A549 (cell line): ENCODE data around the gene ARMC10.

Source experiments
- CBX2 ChIP-seq: fragments of 200-600 bp; sonication (generic); IDR thresholded peaks from 2 replicates; pipeline ENCODE4 v1.6.1; 2016; ENCODE audit warnings: low read depth, mild to moderate bottlenecking, borderline replicate concordance
- CEBPB ChIP-seq, 2 experiments: fragments of >200 bp in 1 of 2; sonication (Bioruptor Twin) in 1 of 2; formaldehyde crosslinking in 1 of 2; IDR thresholded peaks; 2 replicates each; pipeline ENCODE4 v1.6.1; 2012 to 2016
- CHD2 ChIP-seq: fragments of 150-350 bp; IDR thresholded peaks from 2 replicates; pipeline ENCODE4 v1.6.1; 2014; ENCODE audit warnings: low read length; ENCODE audit not compliant: partially characterized antibody
- EHMT2 ChIP-seq: fragments of 200-600 bp; sonication (generic); IDR thresholded peaks from 2 replicates; pipeline ENCODE4 v1.6.1; 2016; ENCODE audit warnings: antibody characterized with exemption, low read depth, mild to moderate bottlenecking, moderate library complexity
- JUNB ChIP-seq: fragments of >200 bp; sonication (Bioruptor Twin); formaldehyde crosslinking; IDR thresholded peaks from 2 replicates; pipeline ENCODE4 v1.6.1; 2016
- KDM1A ChIP-seq: fragments of 200-600 bp; sonication (generic); IDR thresholded peaks from 2 replicates; pipeline ENCODE4 v1.6.1; 2016; ENCODE audit warnings: low read depth, mild to moderate bottlenecking
- NR3C1 ChIP-seq: fragments of >200 bp; sonication (Bioruptor Twin); formaldehyde crosslinking; IDR thresholded peaks from 3 replicates; pipeline ENCODE4 v1.6.1; 2017
- RFX5 ChIP-seq: fragments of 450-650 bp; IDR thresholded peaks from 2 replicates; pipeline ENCODE4 v1.7.1; 2014; ENCODE audit warnings: antibody characterized with exemption, mild to moderate bottlenecking, moderate library complexity
- SMC3 ChIP-seq: fragments of >200 bp; sonication (Bioruptor Twin); formaldehyde crosslinking; IDR thresholded peaks from 3 replicates; pipeline ENCODE4 v1.6.1; 2018; ENCODE audit warnings: inconsistent platforms
- USF2 ChIP-seq: fragments of 450-650 bp; IDR thresholded peaks from 2 replicates; pipeline ENCODE4 v1.6.1; 2014; ENCODE audit warnings: antibody characterized with exemption
- TF ChIP-seq, protein P1 (sequence below): fragments of 150-350 bp; IDR thresholded peaks from 2 replicates; pipeline ENCODE4 v1.6.1; 2014; ENCODE audit warnings: low read depth, mild to moderate bottlenecking, low read length
- TF ChIP-seq, protein P2 (sequence below): fragments of >200 bp; sonication (Bioruptor Twin); formaldehyde crosslinking; IDR thresholded peaks from 3 replicates; pipeline ENCODE4 v1.5.1; 2016
- TF ChIP-seq, protein P3 (sequence below): IDR thresholded peaks from 2 replicates; pipeline ENCODE4 v1.6.1; 2012; ENCODE audit warnings: low read depth, borderline replicate concordance
- TF ChIP-seq, protein P4 (sequence below): IDR thresholded peaks from 2 replicates; pipeline ENCODE4 v1.6.1; 2012

- TF ChIP-seq RFX5, result no peak
- TF ChIP-seq, protein P1, sequence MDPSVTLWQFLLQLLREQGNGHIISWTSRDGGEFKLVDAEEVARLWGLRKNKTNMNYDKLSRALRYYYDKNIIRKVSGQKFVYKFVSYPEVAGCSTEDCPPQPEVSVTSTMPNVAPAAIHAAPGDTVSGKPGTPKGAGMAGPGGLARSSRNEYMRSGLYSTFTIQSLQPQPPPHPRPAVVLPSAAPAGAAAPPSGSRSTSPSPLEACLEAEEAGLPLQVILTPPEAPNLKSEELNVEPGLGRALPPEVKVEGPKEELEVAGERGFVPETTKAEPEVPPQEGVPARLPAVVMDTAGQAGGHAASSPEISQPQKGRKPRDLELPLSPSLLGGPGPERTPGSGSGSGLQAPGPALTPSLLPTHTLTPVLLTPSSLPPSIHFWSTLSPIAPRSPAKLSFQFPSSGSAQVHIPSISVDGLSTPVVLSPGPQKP, result no peak
- TF ChIP-seq, protein P2, sequence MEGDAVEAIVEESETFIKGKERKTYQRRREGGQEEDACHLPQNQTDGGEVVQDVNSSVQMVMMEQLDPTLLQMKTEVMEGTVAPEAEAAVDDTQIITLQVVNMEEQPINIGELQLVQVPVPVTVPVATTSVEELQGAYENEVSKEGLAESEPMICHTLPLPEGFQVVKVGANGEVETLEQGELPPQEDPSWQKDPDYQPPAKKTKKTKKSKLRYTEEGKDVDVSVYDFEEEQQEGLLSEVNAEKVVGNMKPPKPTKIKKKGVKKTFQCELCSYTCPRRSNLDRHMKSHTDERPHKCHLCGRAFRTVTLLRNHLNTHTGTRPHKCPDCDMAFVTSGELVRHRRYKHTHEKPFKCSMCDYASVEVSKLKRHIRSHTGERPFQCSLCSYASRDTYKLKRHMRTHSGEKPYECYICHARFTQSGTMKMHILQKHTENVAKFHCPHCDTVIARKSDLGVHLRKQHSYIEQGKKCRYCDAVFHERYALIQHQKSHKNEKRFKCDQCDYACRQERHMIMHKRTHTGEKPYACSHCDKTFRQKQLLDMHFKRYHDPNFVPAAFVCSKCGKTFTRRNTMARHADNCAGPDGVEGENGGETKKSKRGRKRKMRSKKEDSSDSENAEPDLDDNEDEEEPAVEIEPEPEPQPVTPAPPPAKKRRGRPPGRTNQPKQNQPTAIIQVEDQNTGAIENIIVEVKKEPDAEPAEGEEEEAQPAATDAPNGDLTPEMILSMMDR, result no peak
- no peak for TF ChIP-seq CHD2
- TF ChIP-seq, protein P3, sequence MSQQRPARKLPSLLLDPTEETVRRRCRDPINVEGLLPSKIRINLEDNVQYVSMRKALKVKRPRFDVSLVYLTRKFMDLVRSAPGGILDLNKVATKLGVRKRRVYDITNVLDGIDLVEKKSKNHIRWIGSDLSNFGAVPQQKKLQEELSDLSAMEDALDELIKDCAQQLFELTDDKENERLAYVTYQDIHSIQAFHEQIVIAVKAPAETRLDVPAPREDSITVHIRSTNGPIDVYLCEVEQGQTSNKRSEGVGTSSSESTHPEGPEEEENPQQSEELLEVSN, result no peak
- TF ChIP-seq CBX2, result no peak
- TF ChIP-seq, protein P4, sequence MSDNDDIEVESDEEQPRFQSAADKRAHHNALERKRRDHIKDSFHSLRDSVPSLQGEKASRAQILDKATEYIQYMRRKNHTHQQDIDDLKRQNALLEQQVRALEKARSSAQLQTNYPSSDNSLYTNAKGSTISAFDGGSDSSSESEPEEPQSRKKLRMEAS, result no peak
- no peak for TF ChIP-seq JUNB
- TF ChIP-seq NR3C1, result no peak
- no peak for TF ChIP-seq KDM1A
- no peak for TF ChIP-seq EHMT2
- no peak for TF ChIP-seq CEBPB (IDR thresholded peaks at IDR 0.05)
- TF ChIP-seq SMC3, result no peak
- TF ChIP-seq USF2, result no peak
Observed at GRCh38 chr7:103148131-103148993, 73.4 kb downstream of the ARMC10 start.
